ENCODE data around the gene MGAT4C.
A peak's percentile ranks its signal among the peaks of the same experiment; 100 is the strongest.

The MGAT4C gene

GRCh38 chr12:86006727-86007126 lies 249.5 kb downstream of the MGAT4C start:
- DNase-seq (ENCODE audit: low read depth) = peak; percentile 27

DNA sequence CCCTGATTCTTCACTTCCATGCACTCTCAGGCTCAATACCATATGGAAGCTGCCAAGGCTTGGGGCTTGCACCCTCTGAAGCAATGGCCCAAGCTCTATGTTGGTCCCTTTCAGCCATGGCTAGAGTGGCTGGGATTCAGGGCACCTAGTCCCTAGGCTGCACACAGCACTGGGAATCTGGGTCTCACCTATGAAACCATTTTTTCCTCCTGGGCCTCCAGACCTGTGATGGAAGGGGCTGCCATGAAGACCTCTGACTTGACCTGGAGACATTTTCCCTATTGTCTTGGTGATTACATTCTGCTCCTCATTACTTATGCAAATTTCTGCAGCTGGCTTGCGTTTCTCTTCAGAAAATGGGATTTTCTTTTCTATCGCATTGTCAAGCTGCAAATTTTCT lies 258.1 kb downstream of the MGAT4C start:
- no peak overlapping the region for H3K4me3 ChIP-seq (ENCODE audit: low read length)
- TF ChIP-seq CTCF (IDR thresholded peaks at IDR 0.05; ENCODE audit: insufficient read depth, low read depth, low read length, missing control alignments) = no peak
- DNase-seq (ENCODE audit: low read depth) = no peak

More at GRCh38 chr12:86006727-86007126, 249.5 kb downstream of the MGAT4C start:
- H3K4me3 ChIP-seq (ENCODE audit: low read length) = no peak overlapping the region
- TF ChIP-seq CTCF (IDR thresholded peaks at IDR 0.05; ENCODE audit: insufficient read depth, low read depth, low read length, missing control alignments) = no peak

DNA sequence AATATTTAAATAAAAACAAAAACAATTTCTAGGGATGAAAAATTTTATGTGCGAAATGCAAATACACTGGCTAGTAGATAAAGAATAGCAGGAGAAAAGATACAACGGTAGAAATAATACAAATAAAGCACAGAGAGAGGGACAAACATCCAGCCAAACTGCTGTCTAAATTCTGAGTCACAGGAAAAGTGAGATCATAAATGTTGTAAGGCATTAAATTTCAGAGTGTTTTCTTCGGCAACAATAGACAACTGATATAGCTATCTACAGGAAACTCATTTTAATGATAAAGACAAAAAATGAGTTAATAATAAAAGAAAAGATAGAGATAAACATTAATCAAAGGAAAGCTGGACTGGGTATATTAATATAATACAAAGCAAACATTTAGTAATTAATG lies 259.9 kb downstream of the MGAT4C start:
- no peak overlapping the region for H3K4me3 ChIP-seq (ENCODE audit: low read length)
- TF ChIP-seq CTCF (IDR thresholded peaks at IDR 0.05; ENCODE audit: insufficient read depth, low read depth, low read length, missing control alignments) = no peak
- peak; percentile 50 for DNase-seq (ENCODE audit: low read depth)

- no peak for DNase-seq (ENCODE audit: low read depth)
- TF ChIP-seq CTCF (IDR thresholded peaks at IDR 0.05; ENCODE audit: insufficient read depth, low read depth, low read length, missing control alignments) = no peak
- no peak overlapping the region for H3K4me3 ChIP-seq (ENCODE audit: low read length)
These were observed 262.4 kb downstream of the MGAT4C start for GRCh38 chr12:85993746-85994145.

DNA sequence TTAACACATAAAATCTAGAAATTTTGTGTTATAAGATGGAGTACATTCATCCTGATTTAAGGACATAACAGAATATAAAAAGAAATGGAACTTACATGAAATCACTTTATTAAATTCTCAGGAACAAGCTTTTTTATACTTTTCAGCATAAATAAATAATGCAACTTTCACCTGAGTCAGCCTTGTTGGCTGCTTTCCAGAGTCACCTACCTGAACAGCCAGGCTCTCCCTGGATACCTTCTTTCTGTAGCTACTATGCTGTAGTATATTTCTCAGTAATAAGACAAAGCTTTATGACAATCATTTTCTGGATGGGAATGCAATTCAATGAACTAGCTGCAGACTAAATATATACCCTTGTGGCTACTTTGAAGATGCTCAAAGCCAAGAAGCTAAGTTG lies 270.2 kb downstream of the MGAT4C start:
- H3K4me3 ChIP-seq (ENCODE audit: low read length) = no peak overlapping the region
- no peak for TF ChIP-seq CTCF (IDR thresholded peaks at IDR 0.05; ENCODE audit: insufficient read depth, low read depth, low read length, missing control alignments)
- peak; percentile 63 for DNase-seq (ENCODE audit: low read depth)

- TF ChIP-seq CTCF (IDR thresholded peaks at IDR 0.05; ENCODE audit: insufficient read depth, low read depth, low read length, missing control alignments) = no peak
- no peak overlapping the region for H3K4me3 ChIP-seq (ENCODE audit: low read length)
- no peak for DNase-seq (ENCODE audit: low read depth)
These were observed 272.6 kb downstream of the MGAT4C start for GRCh38 chr12:85983601-85984000.

DNA sequence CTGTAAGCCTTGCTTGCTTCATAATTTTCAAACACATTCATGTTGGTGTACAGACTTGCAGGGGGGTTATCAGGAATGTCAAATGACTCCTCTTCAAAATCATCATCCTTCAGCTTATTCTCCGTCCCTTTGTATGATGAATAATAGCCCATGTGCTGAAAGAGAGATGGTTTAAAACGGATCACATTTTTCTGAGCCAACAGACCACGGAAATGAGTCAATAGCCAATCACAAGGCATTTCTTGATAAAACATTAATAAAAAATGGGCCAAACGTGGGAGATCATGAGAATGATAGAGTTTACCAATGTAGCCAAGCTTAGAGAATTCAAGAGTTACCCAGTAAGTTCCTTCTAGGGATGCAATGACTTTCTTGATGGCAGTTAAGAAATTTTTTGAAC lies 276.6 kb downstream of the MGAT4C start:
- TF ChIP-seq CTCF (IDR thresholded peaks at IDR 0.05; ENCODE audit: insufficient read depth, low read depth, low read length, missing control alignments) = no peak
- DNase-seq (ENCODE audit: low read depth) = peak; percentile 4
- no peak overlapping the region for H3K4me3 ChIP-seq (ENCODE audit: low read length)
